Endodermal cell (in vitro differentiated cells): Measurements from ENCODE around the gene ZFAND2A. TPM values are rescaled to one million over a fixed set of nuclear protein-coding genes. Genes with fewer than 3 reads are reported as not detected.
"Not testable (repeated sequence)": the region's sequence is repeated elsewhere in the genome, so short reads cannot be mapped to it uniquely, and the experiment has no call there.

ENCODE experiments used
- DNase-seq: peaks from one replicate; pipeline ENCODE4 v3.0.0-alpha.2; 2017
- H3K27ac ChIP-seq: 2 replicates; pipeline ENCODE4 v1.5.1; 2013; ENCODE audit warnings: mild to moderate bottlenecking, low read depth, low read length, moderate library complexity
- H3K27me3 ChIP-seq: 2 replicates; pipeline ENCODE4 v1.6.1; 2013; ENCODE audit warnings: mild to moderate bottlenecking, low read length, moderate library complexity; ENCODE audit not compliant: insufficient read depth, control insufficient read depth, poor library complexity, severe bottlenecking
- H3K36me3 ChIP-seq: 2 replicates; pipeline ENCODE4 v1.7.0; 2013; ENCODE audit warnings: mild to moderate bottlenecking, low read length, moderate library complexity; ENCODE audit not compliant: control insufficient read depth, insufficient read depth
- H3K4me1 ChIP-seq: one replicate; pipeline ENCODE4 v1.7.0; 2013; ENCODE audit warnings: low read length; ENCODE audit not compliant: control insufficient read depth, insufficient read depth
- H3K4me3 ChIP-seq: 2 replicates; pipeline ENCODE4 v1.5.1; 2013; ENCODE audit warnings: mild to moderate bottlenecking, low read length, moderate library complexity
- H3K9ac ChIP-seq: 2 replicates; pipeline ENCODE4 v1.6.1; 2013; ENCODE audit warnings: mild to moderate bottlenecking, low read length, moderate library complexity; ENCODE audit not compliant: poor library complexity, severe bottlenecking; ENCODE audit errors: extremely low read depth
- H3K9me3 ChIP-seq: 2 replicates; pipeline ENCODE4 v1.6.1; 2013; ENCODE audit warnings: mild to moderate bottlenecking, low read length, moderate library complexity; ENCODE audit not compliant: control insufficient read depth
- H3K27ac Mint-ChIP-seq: 2 replicates; pipeline ENCODE4 v1.8.0; 2020; ENCODE audit warnings: mixed read lengths
- H3K27me3 Mint-ChIP-seq: 2 replicates; pipeline ENCODE4 v1.8.0; 2021; ENCODE audit warnings: mild to moderate bottlenecking, mixed read lengths; ENCODE audit not compliant: insufficient read depth
- H3K36me3 Mint-ChIP-seq: 2 replicates; pipeline ENCODE4 v1.8.0; 2020; ENCODE audit warnings: low read depth, mixed read lengths
- H3K4me1 Mint-ChIP-seq: 2 replicates; pipeline ENCODE4 v1.8.0; 2020; ENCODE audit warnings: mixed read lengths
- H3K4me3 Mint-ChIP-seq: 2 replicates; pipeline ENCODE4 v1.8.0; 2020; ENCODE audit warnings: mild to moderate bottlenecking, moderate library complexity, mixed read lengths
- H3K9me3 Mint-ChIP-seq: 2 replicates; pipeline ENCODE4 v1.8.0; 2020; ENCODE audit warnings: mild to moderate bottlenecking, mixed read lengths
- WGBS, 2 experiments: methylation state at CpG; one replicate each; pipeline versions ENCODE4 v1.1.5 to v1.1.7; 2013; ENCODE audit warnings: missing lambda C conversion rate in 2 of 2, mixed read lengths in 1 of 2; ENCODE audit not compliant: insufficient coverage in 1 of 2, insufficient read length in 1 of 2; 5-methylcytosine and 5-hydroxymethylcytosine counted together
- total RNA-seq, 2 donors: library from RNA; stranded (reverse); fragmentation: NEBNext Ultra II Directional in 1 of 2; extraction: Animal tissue kit (Norgen Biotek cat#: 25700) in 1 of 2; gene quantifications; 2 replicates in 1 of 2; 3 replicates in 1 of 2; pipeline ENCODE4 v1.2.1, GENCODE V29; 2021
- TF ChIP-seq, protein P1 (sequence below): fragments of 200-600 bp; sonication (generic); conservative IDR thresholded peaks from 2 replicates; pipeline ENCODE4 v1.5.0; 2021; ENCODE audit warnings: antibody characterized with exemption, mild to moderate bottlenecking

The ZFAND2A gene
- total RNA-seq, 2 donors from 2014 or later, result 14.9 to 17.1 TPM

DNA sequence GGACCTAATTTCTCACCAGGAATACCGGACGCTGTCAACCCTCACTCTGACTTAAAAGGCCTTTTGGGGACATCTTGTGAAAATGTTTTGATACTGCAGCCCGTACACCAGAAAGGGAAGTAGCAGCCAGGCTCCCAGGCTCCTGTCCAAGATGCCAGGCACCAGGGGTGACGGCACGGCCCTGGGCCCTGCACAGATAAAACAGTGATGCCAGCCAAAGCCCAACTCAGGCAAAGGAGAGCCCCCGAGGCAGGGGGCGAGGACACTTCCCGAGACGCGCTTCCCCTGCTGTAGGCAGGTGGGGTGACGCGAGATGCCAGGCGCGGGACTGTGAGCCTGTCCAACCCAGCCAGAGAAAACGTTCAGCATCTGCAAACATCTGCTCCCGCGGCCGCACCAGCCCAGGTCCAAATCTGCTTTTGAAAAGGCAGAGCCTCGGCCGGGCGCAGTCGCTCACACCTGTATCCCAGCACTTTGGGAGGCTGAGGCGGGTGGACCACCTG, 15.7 kb downstream of the ZFAND2A start:
- no peaks in the 10 kb centered on the region for H3K9me3 ChIP-seq
- WGBS, 2 experiments, result 85 to 89% methylated on average over 22 to 23 of the region's 23 CpGs
- H3K4me3 Mint-ChIP-seq, result no peak overlapping the region
- peaks cover 8% of the 10 kb centered on the region for H3K4me1 ChIP-seq
- H3K9me3 Mint-ChIP-seq, result no peaks in the 10 kb centered on the region
- TF ChIP-seq, protein P1, sequence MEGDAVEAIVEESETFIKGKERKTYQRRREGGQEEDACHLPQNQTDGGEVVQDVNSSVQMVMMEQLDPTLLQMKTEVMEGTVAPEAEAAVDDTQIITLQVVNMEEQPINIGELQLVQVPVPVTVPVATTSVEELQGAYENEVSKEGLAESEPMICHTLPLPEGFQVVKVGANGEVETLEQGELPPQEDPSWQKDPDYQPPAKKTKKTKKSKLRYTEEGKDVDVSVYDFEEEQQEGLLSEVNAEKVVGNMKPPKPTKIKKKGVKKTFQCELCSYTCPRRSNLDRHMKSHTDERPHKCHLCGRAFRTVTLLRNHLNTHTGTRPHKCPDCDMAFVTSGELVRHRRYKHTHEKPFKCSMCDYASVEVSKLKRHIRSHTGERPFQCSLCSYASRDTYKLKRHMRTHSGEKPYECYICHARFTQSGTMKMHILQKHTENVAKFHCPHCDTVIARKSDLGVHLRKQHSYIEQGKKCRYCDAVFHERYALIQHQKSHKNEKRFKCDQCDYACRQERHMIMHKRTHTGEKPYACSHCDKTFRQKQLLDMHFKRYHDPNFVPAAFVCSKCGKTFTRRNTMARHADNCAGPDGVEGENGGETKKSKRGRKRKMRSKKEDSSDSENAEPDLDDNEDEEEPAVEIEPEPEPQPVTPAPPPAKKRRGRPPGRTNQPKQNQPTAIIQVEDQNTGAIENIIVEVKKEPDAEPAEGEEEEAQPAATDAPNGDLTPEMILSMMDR, result no peak
- no peak overlapping the region for H3K4me3 ChIP-seq
- H3K27ac Mint-ChIP-seq, result no peak overlapping the region
- H3K27me3 ChIP-seq, result no peaks in the 10 kb centered on the region
- no peak overlapping the region for H3K9ac ChIP-seq
- DNase-seq, result no peak
- no peak overlapping the region for H3K27ac ChIP-seq
- H3K27me3 Mint-ChIP-seq, result no peaks in the 10 kb centered on the region
- H3K36me3 Mint-ChIP-seq, result no peaks in the 10 kb centered on the region
- no peaks in the 10 kb centered on the region for H3K4me1 Mint-ChIP-seq
- no peaks in the 10 kb centered on the region for H3K36me3 ChIP-seq

DNA sequence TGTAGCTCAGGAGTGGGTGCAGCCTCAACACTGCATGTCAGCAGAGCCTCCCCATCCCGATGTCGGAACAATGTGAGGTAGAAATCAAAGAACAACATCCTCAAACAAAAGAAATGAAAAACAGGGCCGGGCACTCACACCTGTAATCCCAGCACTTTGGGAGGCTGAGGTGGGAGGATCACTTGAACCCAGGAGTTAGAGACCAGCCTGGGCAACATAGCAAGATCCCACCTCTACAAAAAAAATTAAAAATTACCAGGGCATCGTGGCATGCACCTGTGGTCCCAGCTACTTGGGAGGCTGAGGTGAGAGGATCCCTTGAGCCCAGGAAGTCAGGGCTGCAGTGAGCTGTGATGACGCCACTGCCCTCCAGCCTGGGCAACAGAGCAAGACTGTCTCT, 17.0 kb downstream of the ZFAND2A start:
- H3K27me3 Mint-ChIP-seq, H3K27me3 ChIP-seq, H3K4me1 ChIP-seq, DNase-seq, H3K4me3 Mint-ChIP-seq, H3K9me3 Mint-ChIP-seq, H3K27ac Mint-ChIP-seq, H3K9me3 ChIP-seq, H3K4me1 Mint-ChIP-seq, H3K36me3 Mint-ChIP-seq, H3K9ac ChIP-seq, H3K4me3 ChIP-seq, H3K27ac ChIP-seq, H3K36me3 ChIP-seq: not testable (repeated sequence)
- WGBS, 2 experiments, result 80 to 95% methylated on average over 2 to 5 of the region's 5 CpGs

DNA sequence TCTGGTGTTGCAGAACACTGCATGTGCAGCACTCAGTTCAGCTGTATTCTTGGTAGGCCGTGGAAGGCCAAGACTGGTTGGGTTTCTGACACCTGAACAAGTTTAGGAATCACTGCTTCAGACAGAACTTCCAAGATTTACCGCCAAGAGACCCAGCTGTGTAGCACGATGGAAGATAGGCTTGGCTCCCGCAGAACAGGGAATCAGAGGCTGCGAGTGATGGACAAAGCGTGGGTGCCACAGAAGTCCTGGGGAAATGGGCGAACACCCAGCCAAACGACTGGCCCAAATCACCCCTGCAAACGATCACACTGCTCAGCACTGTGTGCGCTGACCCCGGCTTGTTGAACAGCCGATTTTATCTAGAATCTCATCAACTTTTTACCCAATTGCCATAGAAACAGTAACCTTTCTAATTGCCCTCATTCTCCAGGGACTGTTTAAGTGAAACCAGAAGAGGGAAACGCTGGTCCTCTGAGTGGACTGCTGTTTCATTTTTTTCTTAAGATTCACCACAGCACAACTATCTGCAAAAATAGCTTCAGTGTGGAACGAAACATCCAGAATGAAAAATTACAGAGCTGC, 17.9 kb downstream of the ZFAND2A start:
- H3K27me3 ChIP-seq, result no peaks in the 10 kb centered on the region
- Mint-ChIP-seq H3K27me3 (no peaks in the 10 kb centered on the region), H3K27ac (no peak overlapping the region), H3K4me1 (peaks cover 2% of the 10 kb centered on the region), H3K36me3 (no peaks in the 10 kb centered on the region), H3K4me3 (no peak overlapping the region), H3K9me3 (no peaks in the 10 kb centered on the region)
- no peaks in the 10 kb centered on the region for H3K36me3 ChIP-seq
- TF ChIP-seq, protein P1, result no peak
- no peak overlapping the region for H3K27ac ChIP-seq
- H3K4me1 ChIP-seq, result peaks cover 8% of the 10 kb centered on the region
- no peak for DNase-seq
- no peak overlapping the region for H3K9ac ChIP-seq
- H3K9me3 ChIP-seq, result no peaks in the 10 kb centered on the region
- H3K4me3 ChIP-seq, result no peak overlapping the region
- 85 to 89% methylated on average over 13 to 14 of the region's 14 CpGs for WGBS, 2 experiments

DNA sequence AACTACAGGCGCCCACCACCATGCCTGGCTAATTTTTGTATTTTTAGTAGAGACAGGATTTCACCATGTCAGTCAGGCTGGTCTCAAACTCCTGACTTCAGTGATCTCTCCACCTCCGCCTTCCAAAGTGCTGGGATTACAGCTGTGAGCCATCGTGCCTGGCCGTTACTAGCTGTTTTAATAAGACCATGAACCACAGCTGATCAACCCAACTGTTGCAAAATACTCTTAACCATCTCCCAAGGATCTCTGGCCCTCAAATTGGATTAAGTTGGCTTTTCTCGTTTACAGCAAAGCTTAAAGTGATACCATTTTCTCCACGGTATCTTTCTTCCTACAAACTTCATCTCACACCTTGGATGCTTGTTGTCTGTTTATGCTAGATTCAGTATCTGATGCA, 18.3 kb downstream of the ZFAND2A start:
- no peaks in the 10 kb centered on the region for H3K36me3 ChIP-seq
- H3K4me1 ChIP-seq, result peaks cover 8% of the 10 kb centered on the region
- Mint-ChIP-seq H3K4me1 (peaks cover 7% of the 10 kb centered on the region), H3K4me3 (no peak overlapping the region), H3K9me3 (no peaks in the 10 kb centered on the region), H3K27me3 (no peaks in the 10 kb centered on the region), H3K27ac (no peak overlapping the region), H3K36me3 (no peaks in the 10 kb centered on the region)
- TF ChIP-seq, protein P1, result no peak
- no peaks in the 10 kb centered on the region for H3K27me3 ChIP-seq
- no peak for DNase-seq
- WGBS, 2 experiments, result 59 to 83% methylated on average over 5 to 6 of the region's 6 CpGs
- no peaks in the 10 kb centered on the region for H3K9me3 ChIP-seq
- H3K9ac ChIP-seq, result no peak overlapping the region
- H3K4me3 ChIP-seq, result no peak overlapping the region
- H3K27ac ChIP-seq, result no peak overlapping the region
